ENCODE measurements around the gene ZBTB44.

DNA sequence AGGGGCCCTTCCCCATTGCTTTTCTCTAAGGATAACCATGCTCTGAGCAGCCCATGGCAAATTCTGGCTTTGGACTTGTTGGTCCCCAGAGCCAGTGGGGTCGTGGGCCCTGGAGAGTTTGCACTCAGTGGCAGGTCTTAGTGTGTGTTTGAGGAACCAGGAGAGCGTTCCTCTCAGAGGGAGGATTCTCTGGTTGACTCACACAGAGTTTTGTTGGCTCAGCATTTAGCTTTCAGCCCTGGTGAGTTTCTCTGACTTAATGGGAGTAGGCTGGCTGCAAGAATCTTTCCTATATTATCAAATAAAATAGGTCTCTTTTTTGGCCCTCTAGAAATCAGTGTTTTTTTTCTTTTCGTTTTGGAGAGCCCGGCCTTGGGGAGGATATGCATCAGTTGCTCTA lies 134.2 kb downstream of the ZBTB44 start:
- TF ChIP-seq, protein P1, sequence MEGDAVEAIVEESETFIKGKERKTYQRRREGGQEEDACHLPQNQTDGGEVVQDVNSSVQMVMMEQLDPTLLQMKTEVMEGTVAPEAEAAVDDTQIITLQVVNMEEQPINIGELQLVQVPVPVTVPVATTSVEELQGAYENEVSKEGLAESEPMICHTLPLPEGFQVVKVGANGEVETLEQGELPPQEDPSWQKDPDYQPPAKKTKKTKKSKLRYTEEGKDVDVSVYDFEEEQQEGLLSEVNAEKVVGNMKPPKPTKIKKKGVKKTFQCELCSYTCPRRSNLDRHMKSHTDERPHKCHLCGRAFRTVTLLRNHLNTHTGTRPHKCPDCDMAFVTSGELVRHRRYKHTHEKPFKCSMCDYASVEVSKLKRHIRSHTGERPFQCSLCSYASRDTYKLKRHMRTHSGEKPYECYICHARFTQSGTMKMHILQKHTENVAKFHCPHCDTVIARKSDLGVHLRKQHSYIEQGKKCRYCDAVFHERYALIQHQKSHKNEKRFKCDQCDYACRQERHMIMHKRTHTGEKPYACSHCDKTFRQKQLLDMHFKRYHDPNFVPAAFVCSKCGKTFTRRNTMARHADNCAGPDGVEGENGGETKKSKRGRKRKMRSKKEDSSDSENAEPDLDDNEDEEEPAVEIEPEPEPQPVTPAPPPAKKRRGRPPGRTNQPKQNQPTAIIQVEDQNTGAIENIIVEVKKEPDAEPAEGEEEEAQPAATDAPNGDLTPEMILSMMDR (IDR thresholded peaks at IDR 0.05), result no peak
- TF ChIP-seq POLR2A (IDR thresholded peaks at IDR 0.05), result no peak

All from esophagus squamous epithelium (tissue), 4 donors.